HFF-Myc (cell line): ENCODE measurements around the gene RASD1.
A peak's percentile ranks its signal among the peaks of the same experiment; 100 is the strongest.

Experiments used
- DNase-seq: peaks from one replicate; pipeline ENCODE4 v3.0.0-alpha.2; 2011; ENCODE audit warnings: low read depth; ENCODE audit errors: extremely low read depth
- H3K4me3 ChIP-seq: replicated peaks from 2 replicates; pipeline ENCODE4 v1.5.1; 2011; ENCODE audit warnings: low read depth, mild to moderate bottlenecking, control low read depth, low read length
- TF ChIP-seq, protein P1 (sequence below): IDR thresholded peaks from 2 replicates; pipeline ENCODE4 v1.5.1; 2012; ENCODE audit warnings: mild to moderate bottlenecking, low read depth, low read length, control low read depth; ENCODE audit errors: missing control alignments

The RASD1 gene

GRCh38 chr17:17453088-17453487 lies 43.1 kb downstream of the RASD1 start:
- DNase-seq, result no peak
- TF ChIP-seq, protein P1, sequence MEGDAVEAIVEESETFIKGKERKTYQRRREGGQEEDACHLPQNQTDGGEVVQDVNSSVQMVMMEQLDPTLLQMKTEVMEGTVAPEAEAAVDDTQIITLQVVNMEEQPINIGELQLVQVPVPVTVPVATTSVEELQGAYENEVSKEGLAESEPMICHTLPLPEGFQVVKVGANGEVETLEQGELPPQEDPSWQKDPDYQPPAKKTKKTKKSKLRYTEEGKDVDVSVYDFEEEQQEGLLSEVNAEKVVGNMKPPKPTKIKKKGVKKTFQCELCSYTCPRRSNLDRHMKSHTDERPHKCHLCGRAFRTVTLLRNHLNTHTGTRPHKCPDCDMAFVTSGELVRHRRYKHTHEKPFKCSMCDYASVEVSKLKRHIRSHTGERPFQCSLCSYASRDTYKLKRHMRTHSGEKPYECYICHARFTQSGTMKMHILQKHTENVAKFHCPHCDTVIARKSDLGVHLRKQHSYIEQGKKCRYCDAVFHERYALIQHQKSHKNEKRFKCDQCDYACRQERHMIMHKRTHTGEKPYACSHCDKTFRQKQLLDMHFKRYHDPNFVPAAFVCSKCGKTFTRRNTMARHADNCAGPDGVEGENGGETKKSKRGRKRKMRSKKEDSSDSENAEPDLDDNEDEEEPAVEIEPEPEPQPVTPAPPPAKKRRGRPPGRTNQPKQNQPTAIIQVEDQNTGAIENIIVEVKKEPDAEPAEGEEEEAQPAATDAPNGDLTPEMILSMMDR, result no peak
- H3K4me3 ChIP-seq, result no peak overlapping the region

- H3K4me3 ChIP-seq, result no peak overlapping the region
- DNase-seq, result no peak
- TF ChIP-seq, protein P1, result no peak
Measured at GRCh38 chr17:17448723-17449122, 47.5 kb downstream of the RASD1 start.

DNA sequence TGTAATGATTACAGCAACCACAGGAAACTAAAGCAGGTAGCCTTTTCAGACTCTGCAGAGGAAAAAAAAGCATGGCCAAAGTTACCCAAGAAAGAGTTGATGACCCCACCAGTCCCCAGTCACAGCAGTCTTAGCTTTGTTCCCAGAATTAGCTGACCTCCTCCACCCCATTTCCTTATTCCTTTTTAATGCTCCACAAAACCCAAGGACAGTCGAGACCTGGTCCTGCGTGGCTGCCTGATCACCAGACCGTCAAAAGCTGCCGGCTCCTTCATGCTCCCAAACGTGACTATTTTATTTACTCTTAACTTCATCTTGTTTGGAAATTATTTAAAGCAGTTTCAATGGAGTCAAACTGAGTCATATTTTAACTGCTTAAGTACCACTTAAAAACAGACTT lies 48.1 kb downstream of the RASD1 start:
- no peak for DNase-seq

GRCh38 chr17:17447264-17447663 lies 48.9 kb downstream of the RASD1 start:
- DNase-seq, result no peak
- TF ChIP-seq, protein P1, result no peak
- H3K4me3 ChIP-seq, result no peak overlapping the region

More for the DNA sequence above, 48.1 kb downstream of the RASD1 start:
- TF ChIP-seq, protein P1, result no peak
- no peak overlapping the region for H3K4me3 ChIP-seq

GRCh38 chr17:17446666-17447155 lies 49.5 kb downstream of the RASD1 start:
- no peak overlapping the region for H3K4me3 ChIP-seq
- TF ChIP-seq, protein P1, result no peak
- DNase-seq, result no peak

GRCh38 chr17:17445925-17446665 lies 50.1 kb downstream of the RASD1 start:
- no peak overlapping the region for H3K4me3 ChIP-seq
- DNase-seq, result peak; percentile 87

More at GRCh38 chr17:17445925-17446665, 50.1 kb downstream of the RASD1 start:
- TF ChIP-seq, protein P1, result peak; percentile 4
